HepG2 (cell line): ENCODE measurements around the gene HDAC8. TPM values are rescaled to one million over a fixed set of nuclear protein-coding genes. Genes with fewer than 3 reads are reported as not detected.
"Not testable (repeated sequence)": the region's sequence is repeated elsewhere in the genome, so short reads cannot be mapped to it uniquely, and the experiment has no call there.

Experiments used
- ATAC-seq: fragments of 200-7000 bp; cut with Tn5 transposase; 3 replicates; pipeline ENCODE4 v1.9.1; 2020; ENCODE audit warnings: mild to moderate bottlenecking, moderate library complexity
- BruUV-seq: library from RNA; stranded (reverse); fragments of 400-500 nt; replicated peaks from 2 replicates; lab custom pipeline; 2021; lab: Mats Ljungman, UMichigan
- CTCF ChIA-PET: fragments of 300-600 bp; formaldehyde crosslinking; extraction: SDS; loops from one replicate; lab custom pipeline; 2021; ENCODE audit warnings: low total read pairs, inconsistent platforms, low intra/inter-chr PET ratio; lab: Yijun Ruan, JAX
- POLR2A ChIA-PET: fragments of 350-600 bp; sonication (Branson Sonifier 250); formaldehyde crosslinking; loops from one replicate; lab custom pipeline; 2020; ENCODE audit warnings: antibody characterized with exemption, inconsistent platforms; lab: Yijun Ruan, JAX
- DNase-seq: peaks from one replicate; pipeline ENCODE4 v3.0.0-alpha.2; 2015; ENCODE audit warnings: low spot score
- FAIRE-seq: peaks from 3 replicates; lab custom pipeline; 2011; peaks lifted over from hg19 to GRCh38; lab: Jason Lieb, UNC
- H2AFZ ChIP-seq: one replicate; pipeline ENCODE4 v1.6.1; 2011; ENCODE audit warnings: low read length, inconsistent platforms
- H3K27ac ChIP-seq: fragments of 300-600 bp; 3 replicates; pipeline ENCODE4 v1.8.0; 2011; ENCODE audit warnings: mixed run types, mild to moderate bottlenecking, mixed read lengths, low read length, inconsistent platforms; ENCODE audit not compliant: insufficient read depth; ENCODE audit errors: extremely low read length
- H3K27me3 ChIP-seq, 2 experiments: fragments of 200-600 bp in 1 of 2; 2 replicates in 1 of 2; 3 replicates in 1 of 2; pipeline versions ENCODE4 v1.6.0 to v1.8.0; 2011; ENCODE audit warnings: low read length in 2 of 2, mild to moderate bottlenecking in 2 of 2, moderate library complexity in 2 of 2, inconsistent platforms in 1 of 2; ENCODE audit not compliant: insufficient read depth in 2 of 2, control insufficient read depth in 1 of 2
- H3K36me3 ChIP-seq, 2 experiments: fragments of 200-600 bp in 1 of 2; replicated peaks in 1 of 2; 2 replicates in 1 of 2; 3 replicates in 1 of 2; pipeline versions ENCODE4 v1.5.1 to v1.8.0; 2011; ENCODE audit warnings: low read length in 2 of 2, inconsistent platforms in 1 of 2; ENCODE audit not compliant: insufficient read depth in 2 of 2, control insufficient read depth in 1 of 2
- H3K4me1 ChIP-seq: 2 replicates; pipeline ENCODE4 v1.5.1; 2012; ENCODE audit warnings: low read length, inconsistent platforms; ENCODE audit not compliant: insufficient read depth
- H3K4me2 ChIP-seq: 2 replicates; pipeline ENCODE4 v1.6.0; 2011; ENCODE audit warnings: low read depth, low read length, inconsistent platforms
- H3K4me3 ChIP-seq, 3 experiments: fragments of 200-600 bp in 1 of 3; sonication (generic), shearing (Covaris generic) in 1 of 3; replicated peaks in 1 of 3; 2 replicates each; pipeline ENCODE4 v1.5.1; 2011 to 2016; ENCODE audit warnings: low read length in 3 of 3, inconsistent platforms in 2 of 3, low read depth in 2 of 3, mild to moderate bottlenecking in 2 of 3, control low read depth in 1 of 3, mixed read lengths in 1 of 3; ENCODE audit not compliant: insufficient read depth in 1 of 3
- H3K79me2 ChIP-seq: one replicate; pipeline ENCODE4 v1.6.1; 2011; ENCODE audit warnings: low read length, inconsistent platforms; ENCODE audit not compliant: insufficient read depth
- H3K9ac ChIP-seq: 2 replicates; pipeline ENCODE4 v1.6.0; 2011; ENCODE audit warnings: mild to moderate bottlenecking, low read depth, low read length, inconsistent platforms; ENCODE audit not compliant: insufficient read depth
- H3K9me3 ChIP-seq: 2 replicates; pipeline ENCODE4 v1.5.1; 2012; ENCODE audit warnings: mild to moderate bottlenecking, low read length
- H4K20me1 ChIP-seq: 2 replicates; pipeline ENCODE4 v1.6.0; 2011; ENCODE audit warnings: inconsistent platforms, mild to moderate bottlenecking, low read length, moderate library complexity; ENCODE audit not compliant: insufficient read depth
- CBX2 ChIP-seq, 2 experiments: fragments of 200-600 bp in 1 of 2; sonication (generic); formaldehyde crosslinking in 1 of 2; IDR thresholded peaks; 2 replicates each; pipeline versions ENCODE4 v1.7.0 to v1.8.1; 2018 to 2022; ENCODE audit warnings: low read depth in 2 of 2, low read length in 1 of 2, mild to moderate bottlenecking in 1 of 2, missing genetic modification reagents in 1 of 2
- CEBPG ChIP-seq: IDR thresholded peaks from 2 replicates; pipeline ENCODE4 v1.6.1; 2016
- DNMT3B ChIP-seq: conservative IDR thresholded peaks from 2 replicates; pipeline ENCODE4 v1.6.1; 2016; ENCODE audit warnings: missing biosample characterization, control low read depth
- FOXJ3 ChIP-seq: sonication (generic); formaldehyde crosslinking; IDR thresholded peaks from 2 replicates; pipeline ENCODE4 v1.4.0; 2020; ENCODE audit warnings: missing genetic modification reagents, mild to moderate bottlenecking, borderline replicate concordance
- SRF ChIP-seq: IDR thresholded peaks from 2 replicates; pipeline ENCODE4 v1.6.1; 2011; ENCODE audit warnings: mild to moderate bottlenecking, low read depth, low read length, moderate library complexity
- TERF1 ChIP-seq: sonication (generic); formaldehyde crosslinking; IDR thresholded peaks from 2 replicates; pipeline ENCODE4 v1.8.0; 2022; ENCODE audit warnings: mild to moderate bottlenecking, missing genetic modification reagents, moderate library complexity
- ZNF207 ChIP-seq: fragments of 450-650 bp; IDR thresholded peaks from 2 replicates; pipeline ENCODE4 v1.6.1; 2016; ENCODE audit warnings: antibody characterized with exemption, borderline replicate concordance
- ZNF768 ChIP-seq: sonication (generic); formaldehyde crosslinking; IDR thresholded peaks from 2 replicates; pipeline ENCODE4 v1.4.0; 2020; ENCODE audit warnings: missing genetic modification reagents
- WGBS: methylation state at CpG from one replicate; pipeline ENCODE4 v1.1.6; 2017; ENCODE audit warnings: low lambda C conversion rate; 5-methylcytosine and 5-hydroxymethylcytosine counted together
- in situ Hi-C: cut with HindIII; loops from 2 replicates; pipeline ENCODE4 v1.10.0; 2017; ENCODE audit warnings: low pct_unique_long_range_greater_than_20kb; ENCODE audit not compliant: extremely low pct_ligation_motif_present
- intact Hi-C: fragments of 100-400 bp; cut with micrococcal nuclease; formaldehyde crosslinking; loops from one replicate; pipeline ENCODE4 v1.10.0; 2022; ENCODE audit not compliant: unreplicated experiment
- polyA plus RNA-seq, 8 experiments: library from polyadenylated mRNA; depleted of rRNA in 3 of 8; stranded (reverse) in 7 of 8; unstranded in 1 of 8; fragments of >200 nt; fragmentation: Illumina TruSeq in 4 of 8; extraction: Trizol in 4 of 8; gene quantifications; 2 replicates each; pipeline versions ENCODE4 v1.2.1 to v1.2.3, GENCODE V29; 2011 to 2016; ENCODE audit warnings: low read depth in 4 of 8, missing spikeins in 1 of 8, mixed read lengths in 1 of 8; ENCODE audit not compliant: insufficient read depth in 1 of 8
- total RNA-seq, 5 experiments: library from RNA; depleted of rRNA; stranded (reverse); fragments of >200 nt; fragmentation: Illumina TruSeq; extraction: Trizol; gene quantifications; 2 replicates each; pipeline ENCODE4 v1.2.3, GENCODE V29; 2016; ENCODE audit warnings: low read depth in 1 of 5

Gene HDAC8
- total and polyA plus RNA-seq, 2 of the 13 experiments (the other 11 are each of a cell fraction or from before 2014, with no cell fraction given) = 13.7 to 28.6 TPM

GRCh38 chrX:72326605-72327300, 245.9 kb downstream of the HDAC8 start:
- H3K79me2 ChIP-seq = no peaks in the 10 kb centered on the region
- H4K20me1 ChIP-seq = no peaks in the 10 kb centered on the region
- DNase-seq (no peak), ATAC-seq (no peak), FAIRE-seq (no peak)
- H3K36me3 ChIP-seq = no peaks in the 10 kb centered on the region
- BruUV-seq = no TSS peak
- CTCF ChIA-PET = no interaction called here
- WGBS = 92% methylated on average over 6 of the region's 8 CpGs
- no peak overlapping the region for H2AFZ ChIP-seq
- H3K27ac ChIP-seq = no peak overlapping the region
- in situ Hi-C loops = no loop called here
- H3K4me1 ChIP-seq = no peaks in the 10 kb centered on the region
- H3K9me3 ChIP-seq = no peaks in the 10 kb centered on the region
- no peaks in the 10 kb centered on the region for H3K27me3 ChIP-seq
- H3K4me2 ChIP-seq = no peak overlapping the region
- H3K9ac ChIP-seq = no peak overlapping the region
- TF ChIP-seq FOXJ3 (CRISPR knock-in tag) (no peak), DNMT3B (CRISPR knock-in tag) (no peak), CBX2 (IDR thresholded peaks at IDR 0.05; ENCODE audit: low read depth, low read length) (no peak), CBX2 (CRISPR knock-in tag; IDR thresholded peaks at IDR 0.05; ENCODE audit: low read depth) (no peak), CEBPG (no peak), ZNF768 (CRISPR knock-in tag) (peak; percentile 49), TERF1 (CRISPR knock-in tag) (no peak), ZNF207 (no peak), SRF (no peak)
- no peak overlapping the region for H3K4me3 ChIP-seq
- POLR2A ChIA-PET = no interaction called here
- intact Hi-C loops = no loop called here

GRCh38 chrX:72319651-72320050, 253.0 kb downstream of the HDAC8 start:
- DNase-seq, intact Hi-C loops, POLR2A ChIA-PET, H3K79me2 ChIP-seq, H3K36me3 ChIP-seq, H3K4me3 ChIP-seq, BruUV-seq, H4K20me1 ChIP-seq, H3K27me3 ChIP-seq, H3K4me1 ChIP-seq, ATAC-seq, H3K27ac ChIP-seq, CTCF ChIA-PET, in situ Hi-C loops, FAIRE-seq, H3K9me3 ChIP-seq, H2AFZ ChIP-seq, H3K4me2 ChIP-seq, H3K9ac ChIP-seq: not testable (repeated sequence)
- WGBS = 62% methylated on average over 5 of the region's 8 CpGs
